Measurements from ENCODE around the gene RPL18. TPM values are rescaled to one million over a fixed set of nuclear protein-coding genes. Genes with fewer than 3 reads are reported as not detected.

The RPL18 gene
- total and polyA plus RNA-seq, 9 of the 15 experiments (the other 6 are each of a cell fraction or from before 2014, with no cell fraction given) = 312 to 2,635 (median 1,653) TPM

DNA sequence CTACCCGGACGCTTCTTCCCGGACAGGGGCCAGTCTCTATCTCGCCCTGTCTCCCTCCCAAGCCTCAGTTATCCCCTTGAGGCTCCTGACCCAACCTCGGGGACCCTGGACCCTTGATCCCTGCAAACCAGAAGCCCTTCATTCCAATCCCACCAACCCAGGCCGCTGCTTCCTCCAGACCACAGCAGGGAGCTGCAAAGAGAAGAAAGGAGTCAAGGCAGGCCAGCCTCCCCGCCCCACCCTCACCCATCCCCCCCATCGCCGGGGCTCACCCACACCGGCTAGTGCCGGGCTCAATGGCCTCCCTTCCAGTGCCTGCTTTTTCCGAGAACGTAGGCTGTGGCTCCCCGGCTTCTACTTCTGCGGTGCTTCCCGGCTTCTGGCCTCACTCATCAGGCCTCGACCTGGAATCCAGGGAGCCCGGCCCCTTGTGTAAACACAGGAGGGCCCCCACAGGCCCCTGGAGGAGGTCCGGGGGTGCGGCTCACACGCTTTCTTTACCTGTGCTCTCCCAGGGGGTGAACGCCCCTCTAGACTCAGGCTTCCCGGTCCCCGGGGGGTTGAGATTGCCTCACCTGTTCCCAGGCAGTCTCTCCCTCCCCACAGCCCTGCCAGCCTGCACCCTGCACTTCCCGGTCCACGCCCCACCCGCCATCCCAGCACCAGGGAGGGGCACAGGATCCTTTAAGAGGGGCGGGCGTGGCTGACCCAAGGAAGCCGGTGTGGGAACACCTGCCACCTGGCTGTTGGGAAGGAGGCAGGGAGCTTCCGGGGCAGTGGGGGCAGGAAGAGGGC, 4.3 kb downstream of the RPL18 start, which contains the start of gene FAM83E (continued):
- TF ChIP-seq, protein P1, sequence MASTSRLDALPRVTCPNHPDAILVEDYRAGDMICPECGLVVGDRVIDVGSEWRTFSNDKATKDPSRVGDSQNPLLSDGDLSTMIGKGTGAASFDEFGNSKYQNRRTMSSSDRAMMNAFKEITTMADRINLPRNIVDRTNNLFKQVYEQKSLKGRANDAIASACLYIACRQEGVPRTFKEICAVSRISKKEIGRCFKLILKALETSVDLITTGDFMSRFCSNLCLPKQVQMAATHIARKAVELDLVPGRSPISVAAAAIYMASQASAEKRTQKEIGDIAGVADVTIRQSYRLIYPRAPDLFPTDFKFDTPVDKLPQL (IDR thresholded peaks at IDR 0.05; ENCODE audit: extremely low read depth, insufficient read length) = no peak
- no peak for TF ChIP-seq HCFC1 (IDR thresholded peaks at IDR 0.05; ENCODE audit: low read depth, low read length)
- TF ChIP-seq IFI16 (CRISPR knock-in tag; IDR thresholded peaks at IDR 0.05) = no peak
- TF ChIP-seq POLR2H (tag; IDR thresholded peaks at IDR 0.05; ENCODE audit: low read depth) = 0 out of 2 replicates have a peak, but pooled peaks have one; percentile 24
- TF ChIP-seq, protein P2, sequence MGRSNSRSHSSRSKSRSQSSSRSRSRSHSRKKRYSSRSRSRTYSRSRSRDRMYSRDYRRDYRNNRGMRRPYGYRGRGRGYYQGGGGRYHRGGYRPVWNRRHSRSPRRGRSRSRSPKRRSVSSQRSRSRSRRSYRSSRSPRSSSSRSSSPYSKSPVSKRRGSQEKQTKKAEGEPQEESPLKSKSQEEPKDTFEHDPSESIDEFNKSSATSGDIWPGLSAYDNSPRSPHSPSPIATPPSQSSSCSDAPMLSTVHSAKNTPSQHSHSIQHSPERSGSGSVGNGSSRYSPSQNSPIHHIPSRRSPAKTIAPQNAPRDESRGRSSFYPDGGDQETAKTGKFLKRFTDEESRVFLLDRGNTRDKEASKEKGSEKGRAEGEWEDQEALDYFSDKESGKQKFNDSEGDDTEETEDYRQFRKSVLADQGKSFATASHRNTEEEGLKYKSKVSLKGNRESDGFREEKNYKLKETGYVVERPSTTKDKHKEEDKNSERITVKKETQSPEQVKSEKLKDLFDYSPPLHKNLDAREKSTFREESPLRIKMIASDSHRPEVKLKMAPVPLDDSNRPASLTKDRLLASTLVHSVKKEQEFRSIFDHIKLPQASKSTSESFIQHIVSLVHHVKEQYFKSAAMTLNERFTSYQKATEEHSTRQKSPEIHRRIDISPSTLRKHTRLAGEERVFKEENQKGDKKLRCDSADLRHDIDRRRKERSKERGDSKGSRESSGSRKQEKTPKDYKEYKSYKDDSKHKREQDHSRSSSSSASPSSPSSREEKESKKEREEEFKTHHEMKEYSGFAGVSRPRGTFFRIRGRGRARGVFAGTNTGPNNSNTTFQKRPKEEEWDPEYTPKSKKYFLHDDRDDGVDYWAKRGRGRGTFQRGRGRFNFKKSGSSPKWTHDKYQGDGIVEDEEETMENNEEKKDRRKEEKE (IDR thresholded peaks at IDR 0.05; ENCODE audit: borderline replicate concordance in 1 of 2, control insufficient read depth in 1 of 2, low read depth in 2 of 2, low read length in 1 of 2) = no peak
- TF ChIP-seq, protein P3, sequence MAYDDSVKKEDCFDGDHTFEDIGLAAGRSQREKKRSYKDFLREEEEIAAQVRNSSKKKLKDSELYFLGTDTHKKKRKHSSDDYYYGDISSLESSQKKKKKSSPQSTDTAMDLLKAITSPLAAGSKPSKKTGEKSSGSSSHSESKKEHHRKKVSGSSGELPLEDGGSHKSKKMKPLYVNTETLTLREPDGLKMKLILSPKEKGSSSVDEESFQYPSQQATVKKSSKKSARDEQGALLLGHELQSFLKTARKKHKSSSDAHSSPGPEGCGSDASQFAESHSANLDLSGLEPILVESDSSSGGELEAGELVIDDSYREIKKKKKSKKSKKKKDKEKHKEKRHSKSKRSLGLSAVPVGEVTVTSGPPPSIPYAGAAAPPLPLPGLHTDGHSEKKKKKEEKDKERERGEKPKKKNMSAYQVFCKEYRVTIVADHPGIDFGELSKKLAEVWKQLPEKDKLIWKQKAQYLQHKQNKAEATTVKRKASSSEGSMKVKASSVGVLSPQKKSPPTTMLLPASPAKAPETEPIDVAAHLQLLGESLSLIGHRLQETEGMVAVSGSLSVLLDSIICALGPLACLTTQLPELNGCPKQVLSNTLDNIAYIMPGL (CRISPR knock-in tag; IDR thresholded peaks at IDR 0.05) = peak; percentile 7; the same call in 1 of the 2 replicates
- TF ChIP-seq FOXJ2 (tag; IDR thresholded peaks at IDR 0.05) = no peak
- TF ChIP-seq TRIM24 (IDR thresholded peaks at IDR 0.05) = peak in 1 of 2 experiments; percentile 39; a peak in 1 of 4 replicates
- peak; percentile 64; the same call in 1 of the 2 replicates for TF ChIP-seq PML (IDR thresholded peaks at IDR 0.05; ENCODE audit: low read length)
- TF ChIP-seq MYNN (IDR thresholded peaks at IDR 0.05) = peak; percentile 90; the same call in 1 of the 2 replicates
- TF ChIP-seq MYNN (CRISPR knock-in tag; IDR thresholded peaks at IDR 0.05) = no peak
- TF ChIP-seq FOXK1 (CRISPR knock-in tag; IDR thresholded peaks at IDR 0.05; ENCODE audit: borderline replicate concordance) = no peak
- TF ChIP-seq, protein P4, sequence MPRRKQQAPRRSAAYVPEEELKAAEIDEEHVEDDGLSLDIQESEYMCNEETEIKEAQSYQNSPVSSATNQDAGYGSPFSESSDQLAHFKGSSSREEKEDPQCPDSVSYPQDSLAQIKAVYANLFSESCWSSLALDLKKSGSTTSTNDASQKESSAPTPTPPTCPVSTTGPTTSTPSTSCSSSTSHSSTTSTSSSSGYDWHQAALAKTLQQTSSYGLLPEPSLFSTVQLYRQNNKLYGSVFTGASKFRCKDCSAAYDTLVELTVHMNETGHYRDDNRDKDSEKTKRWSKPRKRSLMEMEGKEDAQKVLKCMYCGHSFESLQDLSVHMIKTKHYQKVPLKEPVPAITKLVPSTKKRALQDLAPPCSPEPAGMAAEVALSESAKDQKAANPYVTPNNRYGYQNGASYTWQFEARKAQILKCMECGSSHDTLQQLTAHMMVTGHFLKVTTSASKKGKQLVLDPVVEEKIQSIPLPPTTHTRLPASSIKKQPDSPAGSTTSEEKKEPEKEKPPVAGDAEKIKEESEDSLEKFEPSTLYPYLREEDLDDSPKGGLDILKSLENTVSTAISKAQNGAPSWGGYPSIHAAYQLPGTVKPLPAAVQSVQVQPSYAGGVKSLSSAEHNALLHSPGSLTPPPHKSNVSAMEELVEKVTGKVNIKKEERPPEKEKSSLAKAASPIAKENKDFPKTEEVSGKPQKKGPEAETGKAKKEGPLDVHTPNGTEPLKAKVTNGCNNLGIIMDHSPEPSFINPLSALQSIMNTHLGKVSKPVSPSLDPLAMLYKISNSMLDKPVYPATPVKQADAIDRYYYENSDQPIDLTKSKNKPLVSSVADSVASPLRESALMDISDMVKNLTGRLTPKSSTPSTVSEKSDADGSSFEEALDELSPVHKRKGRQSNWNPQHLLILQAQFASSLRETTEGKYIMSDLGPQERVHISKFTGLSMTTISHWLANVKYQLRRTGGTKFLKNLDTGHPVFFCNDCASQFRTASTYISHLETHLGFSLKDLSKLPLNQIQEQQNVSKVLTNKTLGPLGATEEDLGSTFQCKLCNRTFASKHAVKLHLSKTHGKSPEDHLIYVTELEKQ (CRISPR knock-in tag; IDR thresholded peaks at IDR 0.05) = no peak
- TF ChIP-seq, protein P5, sequence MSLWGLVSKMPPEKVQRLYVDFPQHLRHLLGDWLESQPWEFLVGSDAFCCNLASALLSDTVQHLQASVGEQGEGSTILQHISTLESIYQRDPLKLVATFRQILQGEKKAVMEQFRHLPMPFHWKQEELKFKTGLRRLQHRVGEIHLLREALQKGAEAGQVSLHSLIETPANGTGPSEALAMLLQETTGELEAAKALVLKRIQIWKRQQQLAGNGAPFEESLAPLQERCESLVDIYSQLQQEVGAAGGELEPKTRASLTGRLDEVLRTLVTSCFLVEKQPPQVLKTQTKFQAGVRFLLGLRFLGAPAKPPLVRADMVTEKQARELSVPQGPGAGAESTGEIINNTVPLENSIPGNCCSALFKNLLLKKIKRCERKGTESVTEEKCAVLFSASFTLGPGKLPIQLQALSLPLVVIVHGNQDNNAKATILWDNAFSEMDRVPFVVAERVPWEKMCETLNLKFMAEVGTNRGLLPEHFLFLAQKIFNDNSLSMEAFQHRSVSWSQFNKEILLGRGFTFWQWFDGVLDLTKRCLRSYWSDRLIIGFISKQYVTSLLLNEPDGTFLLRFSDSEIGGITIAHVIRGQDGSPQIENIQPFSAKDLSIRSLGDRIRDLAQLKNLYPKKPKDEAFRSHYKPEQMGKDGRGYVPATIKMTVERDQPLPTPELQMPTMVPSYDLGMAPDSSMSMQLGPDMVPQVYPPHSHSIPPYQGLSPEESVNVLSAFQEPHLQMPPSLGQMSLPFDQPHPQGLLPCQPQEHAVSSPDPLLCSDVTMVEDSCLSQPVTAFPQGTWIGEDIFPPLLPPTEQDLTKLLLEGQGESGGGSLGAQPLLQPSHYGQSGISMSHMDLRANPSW (CRISPR knock-in tag; IDR thresholded peaks at IDR 0.05) = no peak
- no peak for TF ChIP-seq NCOA6 (IDR thresholded peaks at IDR 0.05)

Measured in K562 (cell line).